ENCODE results near the gene SLC35E1.

The SLC35E1 gene

DNA sequence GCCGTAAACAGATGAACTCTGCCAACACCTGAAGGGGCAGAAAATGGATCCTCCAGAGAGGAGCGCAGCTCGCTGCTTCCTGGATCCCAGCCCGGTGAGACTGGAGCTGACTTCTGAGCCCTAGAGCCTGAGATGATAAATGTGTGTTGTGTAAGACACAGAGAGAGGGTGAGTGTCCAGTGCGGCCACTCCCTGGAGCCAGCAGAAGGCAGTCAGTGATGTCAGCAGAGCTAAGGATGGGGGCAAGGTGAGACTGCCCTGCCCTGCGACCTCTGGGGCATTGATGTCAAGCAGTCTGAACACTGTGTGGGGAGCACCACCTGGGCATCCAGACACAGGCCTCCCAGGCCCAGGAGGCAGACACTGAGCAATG is 9.7 kb upstream of the SLC35E1 start:
- DNase-seq (ENCODE audit: insufficient read length, low spot score) (peak; percentile 62), FAIRE-seq (no peak)
- no peak for TF ChIP-seq POLR2A (IDR thresholded peaks at IDR 0.05; ENCODE audit: low read depth, low read length)

DNA sequence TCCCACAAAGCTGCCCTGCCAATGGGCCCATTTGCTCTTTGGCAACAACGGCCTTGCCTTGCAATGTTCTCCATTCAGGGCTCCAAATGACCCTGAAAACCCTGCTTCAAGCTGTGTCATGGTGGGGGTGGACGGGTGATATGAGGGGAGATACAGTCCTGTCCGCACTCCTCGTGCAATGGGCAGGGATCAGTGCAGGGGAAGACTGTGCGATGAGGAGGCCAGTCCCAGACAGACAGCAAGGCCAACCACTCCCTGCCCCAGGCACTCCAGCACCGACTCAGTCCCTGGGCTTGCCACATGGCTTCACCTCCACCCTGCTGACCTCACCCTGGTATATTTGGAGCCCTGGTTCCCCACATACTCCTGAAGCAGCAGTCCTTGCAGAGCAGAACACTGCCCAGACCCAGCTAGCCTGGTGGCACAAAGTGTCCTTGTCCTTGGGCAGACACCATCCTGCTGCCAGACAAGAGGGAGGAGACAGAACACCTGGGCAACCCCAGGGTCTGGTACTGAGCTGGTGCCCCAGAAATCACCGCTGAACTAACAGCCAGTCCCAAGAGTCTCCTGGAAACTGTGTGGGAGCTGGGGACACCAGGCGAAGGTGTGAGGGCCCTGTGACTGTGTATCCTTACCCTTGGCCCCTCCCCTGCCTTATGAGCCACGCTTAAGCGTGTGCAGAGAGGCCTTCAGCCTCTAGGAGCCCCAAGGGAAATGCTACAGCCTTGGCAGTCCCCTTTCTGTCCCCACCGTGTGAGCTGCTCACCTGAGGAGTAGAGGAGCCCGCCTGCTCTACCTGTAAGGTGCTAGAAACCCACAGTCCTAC is 9.1 kb upstream of the SLC35E1 start:
- TF ChIP-seq POLR2A (IDR thresholded peaks at IDR 0.05; ENCODE audit: low read depth, low read length), result no peak
- DNase-seq (ENCODE audit: insufficient read length, low spot score), result no peak
- FAIRE-seq, result no peak

DNA sequence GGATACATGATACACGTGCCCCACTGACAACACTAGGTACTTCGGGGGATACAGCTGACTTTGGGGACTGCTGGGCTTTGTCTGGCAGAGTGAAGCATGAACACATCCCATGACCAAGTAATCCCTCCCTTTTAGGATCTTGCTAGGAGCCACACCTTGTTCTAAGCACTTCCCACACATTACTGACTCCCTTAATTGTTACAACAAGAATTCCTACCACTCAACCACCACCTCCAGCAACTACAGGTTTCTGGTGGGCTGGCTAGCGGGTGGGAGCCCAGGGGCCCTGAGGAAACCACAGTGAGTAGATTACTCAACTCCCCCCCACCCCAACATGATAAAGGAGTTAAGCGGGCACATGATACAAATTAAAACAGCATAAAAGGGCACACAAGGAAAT is 7.2 kb upstream of the SLC35E1 start:
- DNase-seq (ENCODE audit: insufficient read length, low spot score), result no peak
- no peak for FAIRE-seq
- no peak for TF ChIP-seq POLR2A (IDR thresholded peaks at IDR 0.05; ENCODE audit: low read depth, low read length)

DNA sequence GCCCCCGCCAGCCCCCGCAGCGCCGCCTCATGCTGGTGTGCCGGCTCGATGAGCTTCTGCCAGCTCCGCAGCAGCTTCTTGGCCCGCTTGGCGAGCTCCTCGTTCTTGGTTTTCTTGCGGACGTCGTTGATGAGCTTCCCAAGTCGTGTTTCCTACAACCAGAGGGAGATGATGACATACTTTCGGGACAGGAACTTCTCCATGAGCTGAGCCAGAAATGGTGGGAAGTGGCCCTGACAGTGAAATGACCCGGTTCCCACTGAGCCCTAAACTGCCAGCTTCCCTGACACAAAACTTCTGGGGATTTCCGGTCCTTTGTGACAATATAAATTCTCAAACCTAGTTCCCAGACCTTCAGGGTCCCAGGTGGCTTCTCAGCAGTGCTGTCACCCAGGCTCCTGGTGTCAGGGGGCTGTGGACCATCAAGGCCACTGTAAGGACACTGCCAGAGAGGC is 5.3 kb upstream of the SLC35E1 start:
- no peak for TF ChIP-seq POLR2A (IDR thresholded peaks at IDR 0.05; ENCODE audit: low read depth, low read length)
- DNase-seq (ENCODE audit: insufficient read length, low spot score), result no peak
- no peak for FAIRE-seq

DNA sequence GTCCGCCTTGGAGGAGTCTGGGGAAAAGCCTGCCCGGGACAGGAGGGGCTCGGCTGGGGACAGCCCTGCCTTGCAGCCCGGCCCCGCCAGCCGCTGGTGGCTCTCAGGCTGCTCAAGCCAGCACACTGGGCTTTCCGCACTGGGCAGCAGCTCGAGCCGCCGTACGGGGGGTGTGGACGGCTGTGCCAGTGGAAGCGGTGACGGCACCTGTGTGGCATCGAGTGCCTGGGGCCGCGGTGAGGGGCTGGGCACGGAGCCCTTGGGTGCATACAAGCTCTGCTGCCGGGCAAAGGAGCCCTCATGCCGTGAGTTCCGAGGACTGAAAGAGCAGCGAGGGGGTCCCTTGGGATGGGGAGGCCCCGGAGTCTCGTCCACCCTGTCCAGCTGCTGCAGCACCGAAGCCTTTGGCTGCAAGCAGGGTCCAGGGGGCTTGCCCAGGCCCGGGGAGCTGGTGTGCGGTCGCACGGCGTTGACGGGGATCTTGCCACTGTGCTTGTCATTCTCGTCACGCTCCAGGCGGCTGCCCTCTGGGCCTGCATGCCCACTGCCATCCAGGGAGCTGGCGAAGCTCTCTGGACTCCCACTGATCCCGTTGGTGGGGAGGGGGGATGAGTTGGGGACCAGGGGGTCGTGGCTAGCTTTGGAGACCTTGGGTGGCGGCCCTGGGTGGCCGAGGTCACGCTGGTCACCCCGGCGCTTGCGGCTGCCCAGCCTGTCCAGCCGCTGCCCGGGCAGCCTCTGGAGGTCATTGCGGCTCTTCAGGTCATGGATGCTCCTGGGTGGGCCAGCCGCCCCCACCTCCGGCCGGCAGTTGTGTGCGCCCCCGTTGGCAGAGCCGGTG is 4.7 kb upstream of the SLC35E1 start:
- FAIRE-seq (no peak), DNase-seq (ENCODE audit: insufficient read length, low spot score) (no peak)
- no peak for TF ChIP-seq POLR2A (IDR thresholded peaks at IDR 0.05; ENCODE audit: low read depth, low read length)

DNA sequence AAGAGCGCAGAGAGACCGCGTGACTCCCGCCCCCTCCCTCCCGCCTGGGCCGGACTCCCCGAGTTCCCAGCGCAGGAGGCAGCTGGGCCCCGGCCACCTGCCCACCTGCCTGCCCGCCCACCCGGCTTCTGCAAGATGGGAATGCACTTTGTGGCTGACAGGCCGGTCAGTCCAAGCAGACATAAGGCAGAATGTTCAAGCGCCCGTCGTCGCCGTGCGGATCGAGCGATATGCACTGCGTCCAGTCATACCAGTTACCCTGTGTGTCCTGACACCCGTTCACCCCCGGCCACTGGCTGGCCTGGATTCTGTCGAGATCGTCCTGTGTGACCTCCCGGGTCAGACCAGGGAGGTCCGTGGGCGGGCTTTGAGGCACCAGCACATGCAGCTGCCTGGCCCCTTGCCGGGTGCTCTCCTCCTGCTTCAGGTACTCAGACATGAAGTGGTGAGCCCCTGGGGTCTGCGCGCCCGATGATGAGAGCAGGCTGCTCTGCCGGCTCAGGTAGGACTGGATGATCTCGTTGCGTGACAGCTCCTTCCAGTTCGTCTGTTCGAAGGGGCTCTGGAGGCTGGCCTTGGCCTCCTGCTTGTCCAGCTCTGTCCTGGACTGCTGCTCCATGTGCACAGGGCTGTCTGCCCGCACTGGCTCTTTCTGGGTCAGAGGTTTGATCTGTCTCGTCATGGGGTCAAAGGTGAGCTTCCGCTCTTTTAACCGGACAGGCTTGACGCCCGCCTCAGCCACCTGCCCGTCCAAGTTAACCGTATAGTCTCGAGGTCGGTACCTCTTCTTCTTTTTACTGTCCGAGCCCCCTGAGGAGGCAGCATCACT is 3.9 kb upstream of the SLC35E1 start:
- FAIRE-seq, result no peak
- DNase-seq (ENCODE audit: insufficient read length, low spot score), result no peak
- no peak for TF ChIP-seq POLR2A (IDR thresholded peaks at IDR 0.05; ENCODE audit: low read depth, low read length)

DNA sequence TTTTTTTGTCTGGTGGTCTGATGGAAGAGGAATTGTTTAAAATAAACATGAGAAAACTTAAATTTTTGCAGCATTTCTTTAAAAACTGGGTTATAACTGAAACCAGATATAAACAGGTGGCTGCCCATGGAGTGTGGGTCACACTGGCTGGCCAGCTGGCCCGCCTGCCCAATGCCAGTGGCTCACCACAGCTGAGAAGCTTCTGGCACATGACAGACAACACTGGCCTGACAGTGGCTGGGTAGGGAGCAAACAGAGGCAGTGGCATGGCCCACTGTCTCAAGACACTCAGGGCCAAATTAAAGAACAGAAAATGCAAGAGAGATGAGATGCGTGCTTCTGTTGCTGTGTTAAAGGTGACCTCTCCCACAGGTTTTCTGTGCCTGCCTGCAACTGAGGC is 3.1 kb upstream of the SLC35E1 start:
- FAIRE-seq (no peak), DNase-seq (ENCODE audit: insufficient read length, low spot score) (no peak)
- TF ChIP-seq POLR2A (IDR thresholded peaks at IDR 0.05; ENCODE audit: low read depth, low read length), result no peak

DNA sequence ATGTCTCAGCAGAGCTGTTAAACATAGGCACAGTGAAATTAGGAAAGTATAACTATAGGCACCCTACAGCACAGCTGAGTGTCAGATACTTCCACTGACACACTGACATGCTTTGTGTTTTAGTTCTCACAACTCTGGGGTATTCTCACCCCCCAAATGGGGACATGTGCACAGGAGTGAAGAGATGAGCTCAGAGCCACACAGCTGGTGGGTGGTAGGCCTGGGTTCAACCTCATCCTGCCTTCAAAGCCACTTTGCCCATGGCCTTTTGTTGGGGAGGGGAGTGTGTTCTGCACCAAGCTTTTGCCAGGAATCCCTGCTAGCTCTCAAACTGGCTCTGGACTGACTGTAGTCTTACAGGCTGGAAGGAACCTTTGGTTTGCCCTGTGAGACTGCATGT is 1.7 kb upstream of the SLC35E1 start:
- FAIRE-seq, result no peak
- TF ChIP-seq POLR2A (IDR thresholded peaks at IDR 0.05; ENCODE audit: low read depth, low read length), result no peak
- DNase-seq (ENCODE audit: insufficient read length, low spot score), result no peak

DNA sequence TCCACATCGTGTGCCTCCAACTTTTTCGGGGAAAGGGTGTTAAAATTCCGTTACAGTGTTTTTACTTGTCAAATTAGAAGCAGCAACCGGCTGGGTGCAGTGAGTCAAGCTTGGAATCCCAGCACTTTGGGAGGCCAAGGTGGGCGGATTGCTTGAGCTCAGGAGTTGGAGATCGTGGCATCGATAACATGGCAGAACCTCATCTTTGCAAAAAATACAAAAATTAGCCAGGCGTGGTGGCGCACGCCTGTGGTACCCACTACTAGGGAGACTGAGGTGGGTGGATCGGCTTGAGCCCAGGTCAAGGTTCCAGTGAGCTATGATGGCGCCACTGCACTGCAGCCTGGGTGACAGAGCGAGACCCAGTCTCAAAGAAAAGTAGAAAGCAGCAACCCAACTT is 1.1 kb upstream of the SLC35E1 start:
- no peak for TF ChIP-seq POLR2A (IDR thresholded peaks at IDR 0.05; ENCODE audit: low read depth, low read length)
- DNase-seq (ENCODE audit: insufficient read length, low spot score) (no peak), FAIRE-seq (no peak)

DNA sequence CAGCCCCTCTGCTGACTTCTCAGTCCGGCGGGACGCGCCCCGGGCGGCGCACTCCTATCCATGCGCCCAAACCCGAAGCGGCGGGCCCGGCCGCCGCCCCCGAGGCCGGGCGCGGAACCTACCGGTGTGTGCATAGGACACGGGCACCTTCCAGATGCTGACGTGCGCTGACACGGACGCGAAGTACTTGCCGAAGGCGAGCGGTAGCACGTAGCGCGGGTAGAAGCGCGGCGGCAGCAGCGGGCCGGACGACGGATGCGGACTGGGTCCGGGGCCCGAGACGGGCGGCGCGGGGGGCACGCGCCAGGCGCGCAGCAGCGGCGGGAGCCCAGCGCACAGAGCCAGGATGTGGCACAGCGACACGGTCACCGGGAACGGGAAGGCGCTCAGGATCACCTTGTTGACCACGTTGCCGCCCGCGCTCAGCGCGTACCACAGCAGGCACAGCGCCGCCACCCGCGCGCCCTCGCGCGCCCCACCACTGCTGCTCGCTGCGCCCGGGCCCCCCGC is 338 bp downstream of the SLC35E1 start:
- DNase-seq (ENCODE audit: insufficient read length, low spot score) (no peak), FAIRE-seq (no peak)
- peak; percentile 58 for TF ChIP-seq POLR2A (IDR thresholded peaks at IDR 0.05; ENCODE audit: low read depth, low read length)

DNA sequence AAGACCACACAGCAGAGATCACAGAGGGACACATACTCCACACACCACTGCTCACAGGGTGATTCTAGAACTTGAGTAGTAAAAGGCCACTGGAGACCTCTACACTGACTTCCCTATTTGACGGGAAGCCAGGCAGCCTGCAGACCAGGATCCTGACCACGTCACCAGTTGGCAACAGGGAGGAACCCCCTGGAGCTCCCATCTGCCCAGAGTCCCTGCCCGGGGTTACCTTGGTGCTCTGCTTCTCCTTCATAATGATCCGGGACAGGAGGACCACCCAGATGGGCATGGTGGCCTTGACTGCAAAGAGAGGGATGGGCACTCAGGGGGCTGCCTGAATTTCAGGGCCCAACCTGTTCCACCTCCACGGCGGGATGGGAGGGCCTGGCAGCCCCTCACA is 932 bp downstream of the SLC35E1 start:
- DNase-seq (ENCODE audit: insufficient read length, low spot score), result peak; percentile 79
- FAIRE-seq, result no peak
- no peak for TF ChIP-seq POLR2A (IDR thresholded peaks at IDR 0.05; ENCODE audit: low read depth, low read length)

DNA sequence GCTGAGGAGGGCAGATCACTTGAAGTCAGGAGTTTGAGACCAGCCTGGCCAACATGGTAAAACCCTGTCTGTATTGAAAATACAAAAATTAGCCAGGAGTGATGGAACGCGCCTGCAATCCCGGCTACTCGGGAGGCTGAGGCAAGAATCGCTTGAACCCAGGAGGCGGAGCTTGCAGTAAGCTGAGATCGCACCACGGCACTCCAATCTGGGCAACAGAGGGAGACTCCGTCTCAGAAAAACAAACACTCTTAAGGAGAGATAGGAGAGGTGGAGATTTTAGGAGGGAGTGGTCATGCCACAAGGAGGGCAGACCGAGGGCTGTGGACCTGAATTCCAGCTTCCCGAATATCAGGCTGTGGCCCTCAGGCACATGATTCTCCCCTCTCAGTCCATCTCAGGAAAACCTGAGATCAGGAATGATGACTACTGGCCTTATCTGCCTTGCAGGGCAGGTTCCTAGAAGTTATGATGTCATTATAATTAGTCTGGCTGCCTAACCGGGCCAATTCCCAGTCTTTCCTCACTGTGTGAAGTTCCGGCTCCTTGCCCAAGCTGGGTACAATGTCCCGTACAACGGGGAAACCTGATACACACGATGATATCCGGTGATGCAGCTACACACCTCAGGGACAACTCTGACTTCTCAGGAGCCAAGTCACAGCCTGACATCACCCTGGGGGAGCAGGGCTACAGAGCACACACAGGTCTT is 2.5 kb downstream of the SLC35E1 start:
- TF ChIP-seq POLR2A (IDR thresholded peaks at IDR 0.05; ENCODE audit: low read depth, low read length), result no peak
- FAIRE-seq (no peak), DNase-seq (ENCODE audit: insufficient read length, low spot score) (no peak)

DNA sequence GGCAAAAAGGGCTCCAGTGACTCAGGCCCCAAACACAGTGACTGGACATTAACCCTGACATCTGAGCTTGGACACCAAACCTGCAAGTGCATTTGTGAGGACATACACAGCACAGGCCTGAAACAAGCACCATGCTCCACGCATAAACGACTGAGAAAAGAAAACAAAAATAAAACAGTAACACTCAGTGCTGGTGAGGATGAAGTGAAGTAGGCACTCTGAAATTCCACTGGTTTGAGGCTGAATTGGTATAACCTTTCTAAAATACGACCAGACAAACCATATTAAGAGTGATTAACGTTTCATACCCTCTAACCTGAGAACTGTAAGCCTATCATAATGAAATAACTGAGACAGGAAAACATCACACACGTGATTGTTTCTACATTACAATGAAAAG is 5.5 kb downstream of the SLC35E1 start:
- no peak for DNase-seq (ENCODE audit: insufficient read length, low spot score)
- TF ChIP-seq POLR2A (IDR thresholded peaks at IDR 0.05; ENCODE audit: low read depth, low read length), result no peak
- no peak for FAIRE-seq
